Right cardiac atrium (tissue), 5 donors: Measurements from ENCODE around the gene PANX3. TPM values are rescaled to one million over a fixed set of nuclear protein-coding genes. Genes with fewer than 3 reads are reported as not detected.
A peak's percentile ranks its signal among the peaks of the same experiment; 100 is the strongest.

Experiments used
- ATAC-seq, 2 donors: fragments of 200-7000 bp; cut with Tn5 transposase; one replicate each; pipeline versions ENCODE4 v1.8.0 to v1.9.1; 2020; ENCODE audit warnings: moderate library complexity in 2 of 2, mild to moderate bottlenecking in 1 of 2
- DNase-seq, 3 donors: peaks; one replicate each; pipeline ENCODE4 v3.0.0-alpha.2; 2020
- H3K27ac ChIP-seq: one replicate; pipeline ENCODE4 v1.5.1; 2013; ENCODE audit warnings: mild to moderate bottlenecking, low read length, control low read depth, moderate library complexity
- H3K27me3 ChIP-seq: one replicate; pipeline ENCODE4 v1.6.1; 2013; ENCODE audit not compliant: control insufficient read depth, insufficient read depth
- H3K4me1 ChIP-seq: one replicate; pipeline ENCODE4 v1.6.1; 2013; ENCODE audit warnings: low read length; ENCODE audit not compliant: control insufficient read depth, insufficient read depth
- H3K4me3 ChIP-seq: one replicate; pipeline ENCODE4 v1.5.1; 2013; ENCODE audit warnings: low read length, control low read depth
- H3K9me3 ChIP-seq: one replicate; pipeline ENCODE4 v1.6.1; 2013; ENCODE audit warnings: low read length; ENCODE audit not compliant: control insufficient read depth
- WGBS: extraction: QIAGEN DNeasy Blood & Tissue Kit; methylation state at CpG from one replicate; pipeline ENCODE4 v1.1.7; 2013; 5-methylcytosine and 5-hydroxymethylcytosine counted together
- intact Hi-C, 4 donors: fragments of 100-400 bp; cut with DNase I; formaldehyde crosslinking; loops; one replicate each; pipeline versions ENCODE4 v1.11.0 to v1.14.0; 2022 to 2023
- polyA plus RNA-seq: library from polyadenylated mRNA; stranded (reverse); fragments of 200-250 nt; gene quantifications from one replicate; pipeline ENCODE4 v1.2.3, GENCODE V29; 2013
- total RNA-seq, 4 donors: library from RNA; stranded (reverse); fragmentation: NEBNext Ultra II Directional; extraction: Animal tissue kit (Norgen Biotek cat#: 25700); gene quantifications; one replicate each; pipeline ENCODE4 v1.2.1, GENCODE V29; 2021
- donor health status: healthy with polysubstance abuse.
- donor health status: DM: no; HTN: yes; CAD: no.
- donor health status: DM: no; HTN: no; CAD: no.
- donor health status: DM: no; HTN: yes; CAD: no; lungs with severe emphysema.
- donor health status: DM: yes; HTN: yes; CAD: no.

Gene PANX3
- total and polyA plus RNA-seq, 5 donors: not detected

DNA sequence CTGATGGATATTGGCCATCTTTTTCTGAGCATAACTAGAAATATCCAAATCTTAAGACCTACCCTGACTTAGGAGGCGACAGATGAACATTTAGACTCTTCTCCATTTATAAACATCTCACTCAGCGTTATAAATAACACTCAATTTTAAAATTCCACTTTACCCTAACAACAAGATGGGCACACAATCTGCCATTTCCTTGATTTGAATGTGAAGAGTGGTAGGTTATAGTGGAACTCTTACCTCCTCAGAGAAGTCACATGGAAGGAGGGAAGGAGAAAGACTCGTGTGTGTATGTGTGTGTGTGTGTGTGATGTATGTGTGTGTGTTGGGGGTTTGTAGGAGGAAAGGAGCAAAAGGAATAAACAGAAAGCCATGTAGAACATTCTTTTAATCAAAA is 47.3 kb downstream of the PANX3 start:
- 90% methylated on average over 3 of the region's 3 CpGs for WGBS

DNA sequence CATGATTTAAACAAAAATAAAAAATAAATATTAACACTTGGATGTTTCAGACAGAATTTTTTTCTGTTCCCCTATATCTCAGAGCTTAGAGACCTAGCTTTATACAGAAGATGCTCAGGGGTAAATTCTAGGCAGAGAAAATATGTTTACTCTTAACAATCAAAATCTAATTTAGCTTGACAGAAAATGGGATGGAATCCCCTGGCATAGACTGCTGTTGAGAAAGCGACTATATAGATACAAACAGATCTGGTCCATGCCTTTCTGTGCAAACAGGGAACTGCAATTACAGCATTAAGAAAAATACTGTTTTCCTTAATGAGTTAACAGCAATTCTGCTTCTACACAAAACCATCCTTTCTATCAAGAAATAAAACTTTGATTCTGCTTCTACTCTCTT is 47.8 kb downstream of the PANX3 start:
- no peaks in the 10 kb centered on the region for H3K4me1 ChIP-seq
- DNase-seq (no peak), ATAC-seq (no peak)
- intact Hi-C loops: no loop called here
- WGBS: 94% methylated on average over 1 of the region's 1 CpG
- H3K27me3 ChIP-seq: no peaks in the 10 kb centered on the region
- no peak overlapping the region for H3K4me3 ChIP-seq
- no peak overlapping the region for H3K27ac ChIP-seq
- no peaks in the 10 kb centered on the region for H3K9me3 ChIP-seq

More for the DNA sequence above, 47.3 kb downstream of the PANX3 start:
- Histone ChIP-seq H3K4me1 (no peaks in the 10 kb centered on the region), H3K9me3 (no peaks in the 10 kb centered on the region), H3K4me3 (no peak overlapping the region), H3K27ac (no peak overlapping the region), H3K27me3 (no peaks in the 10 kb centered on the region)
- ATAC-seq (no peak), DNase-seq (no peak)
- intact Hi-C loops: no loop called here

DNA sequence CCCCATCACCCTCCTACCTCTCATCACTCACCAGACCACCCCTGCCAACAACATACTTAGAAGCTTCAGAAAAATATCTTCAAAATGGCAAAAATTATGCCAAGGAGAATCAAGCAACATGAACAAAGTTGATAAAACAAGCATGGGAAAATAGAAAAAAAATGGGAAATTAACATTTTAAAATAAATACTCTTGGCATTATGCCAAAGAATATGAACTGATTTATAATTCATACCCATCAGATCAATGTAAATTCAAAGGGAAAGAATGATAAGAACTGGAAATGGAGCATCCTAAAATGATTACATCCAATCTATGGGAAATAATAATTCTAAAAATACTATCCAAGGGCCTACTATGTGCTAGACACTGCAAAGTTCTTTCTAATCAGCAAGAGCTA is 50.3 kb downstream of the PANX3 start:
- Histone ChIP-seq H3K27ac (no peak overlapping the region), H3K4me3 (no peak overlapping the region), H3K27me3 (no peaks in the 10 kb centered on the region), H3K4me1 (no peaks in the 10 kb centered on the region), H3K9me3 (no peaks in the 10 kb centered on the region)
- ATAC-seq (no peak), DNase-seq (no peak)
- intact Hi-C loops: loop anchor here in 1 of 4 donors (10.0 kb wide), 1 partner anchor 173 kb away; no protein-coding TSS in a partner anchor

DNA sequence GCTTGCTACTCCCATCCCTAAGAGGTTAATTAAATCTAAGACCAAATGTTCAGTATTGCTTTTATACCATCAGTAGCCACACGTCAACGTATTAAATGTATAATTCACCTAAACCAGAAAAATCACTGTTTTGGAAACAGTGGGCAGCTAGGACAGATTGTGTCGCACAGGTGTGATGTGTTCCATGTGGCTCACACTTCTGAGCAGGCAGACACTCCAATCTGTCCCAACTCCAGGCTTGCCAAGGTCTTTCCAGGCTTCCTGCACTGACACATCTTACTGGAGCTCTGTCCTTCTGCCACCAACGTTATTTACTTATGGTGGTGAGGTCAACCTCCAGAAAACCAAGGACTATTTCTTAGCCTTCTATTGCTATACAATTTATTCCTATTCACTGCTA is 50.9 kb downstream of the PANX3 start:
- ATAC-seq (no peak), DNase-seq (no peak)
- Histone ChIP-seq H3K27me3 (no peaks in the 10 kb centered on the region), H3K27ac (no peak overlapping the region), H3K4me1 (no peaks in the 10 kb centered on the region), H3K9me3 (no peaks in the 10 kb centered on the region), H3K4me3 (no peak overlapping the region)
- WGBS: 83% methylated on average over 4 of the region's 4 CpGs
- intact Hi-C loops: loop anchor here in 1 of 4 donors (10.0 kb wide), 1 partner anchor 173 kb away; no protein-coding TSS in a partner anchor

DNA sequence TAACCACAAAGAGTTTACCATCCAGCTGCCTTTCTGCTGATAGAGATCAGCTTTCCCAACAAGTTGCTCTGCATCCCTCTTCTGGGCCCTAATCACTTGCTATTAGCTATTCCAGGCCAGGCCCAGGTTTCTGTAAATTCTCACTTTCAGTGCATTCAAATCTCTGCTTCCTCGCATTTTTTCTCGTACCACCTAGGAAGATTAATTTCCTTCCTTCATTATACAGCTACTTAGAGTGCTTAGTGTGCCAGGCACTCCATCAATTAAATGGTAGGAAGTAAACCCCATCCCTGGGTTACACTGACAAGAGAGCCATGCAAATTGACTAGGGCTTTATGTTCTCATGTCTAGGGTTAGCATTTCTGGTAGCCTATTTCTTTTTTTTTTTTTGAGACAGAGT is 52.6 kb downstream of the PANX3 start:
- Histone ChIP-seq H3K27ac (no peak overlapping the region), H3K4me1 (no peaks in the 10 kb centered on the region), H3K27me3 (no peaks in the 10 kb centered on the region), H3K4me3 (no peak overlapping the region), H3K9me3 (no peaks in the 10 kb centered on the region)
- 82% methylated on average over 2 of the region's 2 CpGs for WGBS
- ATAC-seq (no peak), DNase-seq (no peak)
- intact Hi-C loops: loop anchor here in 1 of 4 donors (10.0 kb wide), 1 partner anchor 171 kb away; no protein-coding TSS in a partner anchor

- ATAC-seq: no peak
Measured at GRCh38 chr11:124667601-124668000, 56.4 kb downstream of the PANX3 start.

GRCh38 chr11:124669193-124669592 is 58.0 kb downstream of the PANX3 start:
- H3K27me3 ChIP-seq: no peaks in the 10 kb centered on the region
- ATAC-seq: no peak
- H3K4me3 ChIP-seq: no peak overlapping the region
- no peak overlapping the region for H3K27ac ChIP-seq
- 24% methylated on average over 8 of the region's 8 CpGs for WGBS
- intact Hi-C loops: loop anchor here in 3 of 4 donors (2.0 to 10.0 kb wide), 4 partner anchors 96 to 168 kb away; no protein-coding TSS in a partner anchor
- no peaks in the 10 kb centered on the region for H3K9me3 ChIP-seq
- H3K4me1 ChIP-seq: peaks cover under 1% of the 10 kb centered on the region
- peak in 1 of 3 donors; percentile 49 for DNase-seq

More at GRCh38 chr11:124667601-124668000, 56.4 kb downstream of the PANX3 start:
- H3K4me3 ChIP-seq: no peak overlapping the region
- H3K27ac ChIP-seq: no peak overlapping the region
- H3K27me3 ChIP-seq: no peaks in the 10 kb centered on the region
- no peak for DNase-seq
- intact Hi-C loops: loop anchor here in 2 of 4 donors (5.0 to 10.0 kb wide), 2 partner anchors 167 to 170 kb away; no protein-coding TSS in a partner anchor
- no peaks in the 10 kb centered on the region for H3K4me1 ChIP-seq
- 90% methylated on average over 3 of the region's 3 CpGs for WGBS
- H3K9me3 ChIP-seq: no peaks in the 10 kb centered on the region

Other genes with a start within 250 kb of the PANX3 start
- not detected for gene OR8B2, start 226.9 kb upstream of the PANX3 start, total RNA-seq
- gene OR8B2, start 226.9 kb upstream of the PANX3 start, polyA plus RNA-seq: not detected
- not detected for gene OR8B3, start 212.4 kb upstream of the PANX3 start, total RNA-seq
- not detected for gene OR8B3, start 212.4 kb upstream of the PANX3 start, polyA plus RNA-seq
- not detected for gene OR8B4, start 186.6 kb upstream of the PANX3 start, total RNA-seq
- gene OR8B4, start 186.6 kb upstream of the PANX3 start, polyA plus RNA-seq: not detected
- under 1 TPM in 2 of 4 donors, not detected in 2; 0.06 to 0.20 TPM for gene OR8B8, start 165.7 kb upstream of the PANX3 start, total RNA-seq
- gene OR8B8, start 165.7 kb upstream of the PANX3 start, polyA plus RNA-seq: not detected
- gene OR8B12, start 67.8 kb upstream of the PANX3 start, total RNA-seq: not detected
- gene OR8B12, start 67.8 kb upstream of the PANX3 start, polyA plus RNA-seq: not detected
- gene OR8A1, start 41.4 kb upstream of the PANX3 start, total RNA-seq: not detected
- gene OR8A1, start 41.4 kb upstream of the PANX3 start, polyA plus RNA-seq: not detected
- gene TBRG1, start 11.4 kb downstream of the PANX3 start, total RNA-seq: 10 to 100 TPM; 22.7 to 28.6 (median 26.5) TPM
- gene TBRG1, start 11.4 kb downstream of the PANX3 start, polyA plus RNA-seq: 17.9 TPM
- gene SIAE, start 62.3 kb downstream of the PANX3 start, total RNA-seq: 10 to 100 TPM; 43.4 to 72.6 (median 53.9) TPM
- gene SIAE, start 62.3 kb downstream of the PANX3 start, polyA plus RNA-seq: 44.6 TPM
- gene SPA17, start 62.5 kb downstream of the PANX3 start, total RNA-seq: 1 to 10 TPM; 2.3 to 4.0 (median 3.0) TPM
- 7.9 TPM for gene SPA17, start 62.5 kb downstream of the PANX3 start, polyA plus RNA-seq
- 10 to 100 TPM in 2 of 4 donors, 1 to 10 TPM in 2; 5.3 to 11.1 (median 9.0) TPM for gene NRGN, start 128.5 kb downstream of the PANX3 start, total RNA-seq
- 16.0 TPM for gene NRGN, start 128.5 kb downstream of the PANX3 start, polyA plus RNA-seq
- gene VSIG2, start 140.8 kb downstream of the PANX3 start, total RNA-seq: 1 to 10 TPM in 3 of 4 donors, under 1 TPM in 1; 0.97 to 1.4 (median 1.0) TPM
- gene VSIG2, start 140.8 kb downstream of the PANX3 start, polyA plus RNA-seq: 0.43 TPM
- gene ESAM, start 150.9 kb downstream of the PANX3 start, total RNA-seq: 10 to 100 TPM; 31.2 to 49.8 (median 41.9) TPM
- gene ESAM, start 150.9 kb downstream of the PANX3 start, polyA plus RNA-seq: 51.8 TPM
- gene MSANTD2, start 189.0 kb downstream of the PANX3 start, total RNA-seq: 1 to 10 TPM; 3.5 to 6.7 (median 5.3) TPM
- gene MSANTD2, start 189.0 kb downstream of the PANX3 start, polyA plus RNA-seq: 3.8 TPM